Endometrial microvascular endothelial cells (primary cell): Measurements from ENCODE around the gene NSMCE4A. TPM values are rescaled to one million over a fixed set of nuclear protein-coding genes. Genes with fewer than 3 reads are reported as not detected.

ENCODE experiments used
- in situ Hi-C: cut with HindIII; loops from 2 replicates; pipeline ENCODE4 v1.10.0; 2017; ENCODE audit warnings: low sequenced_read_pairs, low pct_unique_long_range_greater_than_20kb; ENCODE audit errors: inconsistent ontology term
- total RNA-seq: library from RNA; depleted of rRNA; stranded (reverse); fragments of >200 nt; gene quantifications from one replicate; pipeline ENCODE4 v1.2.3, GENCODE V29; 2015; ENCODE audit errors: inconsistent ontology term

The NSMCE4A gene
- total RNA-seq, 1 donor from 2014 or later, result 84.0 TPM

- in situ Hi-C loops, result no loop called here
These were observed 64.2 kb downstream of the NSMCE4A start for GRCh38 chr10:121910673-121911420.

Other genes with a start within 250 kb of the NSMCE4A start
- 27.0 TPM for gene ATE1, start 47.2 kb downstream of the NSMCE4A start, total RNA-seq
- 21.9 TPM for gene TACC2, start 13.9 kb upstream of the NSMCE4A start, total RNA-seq